ENCODE data around the gene PDE7B. TPM values are rescaled to one million over a fixed set of nuclear protein-coding genes. Genes with fewer than 3 reads are reported as not detected.

The PDE7B gene
- polyA plus RNA-seq, 1 donor (not counting 4 experiments of a cell fraction or from before 2014, with no cell fraction given), result 0.01 TPM

DNA sequence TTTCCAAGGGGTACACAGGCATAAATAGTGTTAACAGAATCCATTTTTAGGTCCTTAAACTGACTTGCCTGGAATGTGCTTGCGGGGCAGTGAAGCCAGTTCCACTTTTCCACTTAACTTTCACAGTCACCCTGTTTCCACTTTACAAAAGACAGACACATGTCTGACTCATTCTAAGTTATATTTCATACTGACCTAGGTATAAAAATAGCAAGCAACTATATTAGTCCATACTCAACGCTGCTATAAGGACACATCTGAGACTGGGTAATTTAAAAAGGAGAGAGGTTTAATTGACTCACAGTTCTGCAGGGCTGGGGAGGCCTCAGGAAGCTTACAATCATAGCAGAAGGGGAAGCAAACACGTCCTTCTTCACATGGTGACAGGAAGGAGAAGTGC lies 310.4 kb downstream of the PDE7B start:
- no peaks in the 10 kb centered on the region for H3K9me1 ChIP-seq (ENCODE audit: control insufficient read depth, extremely low read depth, insufficient read depth, low read length)
- H3K79me2 ChIP-seq (ENCODE audit: control insufficient read depth, insufficient read depth, low read length), result no peaks in the 10 kb centered on the region
- H3K4me3 ChIP-seq (ENCODE audit: control insufficient read depth in 2 of 3, extremely low read depth in 1 of 3, insufficient read depth in 2 of 3, low read depth in 1 of 3, low read length in 3 of 3), result no peak overlapping the region
- no peaks in the 10 kb centered on the region for H4K20me1 ChIP-seq (ENCODE audit: control insufficient read depth, extremely low read depth, insufficient read depth, low read length)
- no peak overlapping the region for H3K9ac ChIP-seq (ENCODE audit: control insufficient read depth, extremely low read depth, insufficient read depth, low read length)
- H3K4me2 ChIP-seq (ENCODE audit: control insufficient read depth, extremely low read depth, insufficient read depth, low read depth, low read length), result no peak overlapping the region
- H3K27me3 ChIP-seq (ENCODE audit: control insufficient read depth, extremely low read depth, insufficient read depth, low read length), result no peaks in the 10 kb centered on the region
- no peak overlapping the region for H2AFZ ChIP-seq (ENCODE audit: control insufficient read depth, low read length)
- no peak for DNase-seq (ENCODE audit: low read depth, low spot score)
- dilution Hi-C loops (cut with MboI; ENCODE audit: extremely low pct_ligation_motif_present, low sequenced_read_pairs), result no loop called here
- no peaks in the 10 kb centered on the region for H3K4me1 ChIP-seq (ENCODE audit: control insufficient read depth, extremely low read depth, insufficient read depth, low read length)
- no peaks in the 10 kb centered on the region for H3K36me3 ChIP-seq (ENCODE audit: control insufficient read depth in 2 of 2, extremely low read depth in 1 of 2, insufficient read depth in 2 of 2, low read length in 2 of 2)
- no peak for FAIRE-seq
- TF ChIP-seq EZH2 (IDR thresholded peaks at IDR 0.05; ENCODE audit: low read length), result no peak
- TF ChIP-seq, protein P1, sequence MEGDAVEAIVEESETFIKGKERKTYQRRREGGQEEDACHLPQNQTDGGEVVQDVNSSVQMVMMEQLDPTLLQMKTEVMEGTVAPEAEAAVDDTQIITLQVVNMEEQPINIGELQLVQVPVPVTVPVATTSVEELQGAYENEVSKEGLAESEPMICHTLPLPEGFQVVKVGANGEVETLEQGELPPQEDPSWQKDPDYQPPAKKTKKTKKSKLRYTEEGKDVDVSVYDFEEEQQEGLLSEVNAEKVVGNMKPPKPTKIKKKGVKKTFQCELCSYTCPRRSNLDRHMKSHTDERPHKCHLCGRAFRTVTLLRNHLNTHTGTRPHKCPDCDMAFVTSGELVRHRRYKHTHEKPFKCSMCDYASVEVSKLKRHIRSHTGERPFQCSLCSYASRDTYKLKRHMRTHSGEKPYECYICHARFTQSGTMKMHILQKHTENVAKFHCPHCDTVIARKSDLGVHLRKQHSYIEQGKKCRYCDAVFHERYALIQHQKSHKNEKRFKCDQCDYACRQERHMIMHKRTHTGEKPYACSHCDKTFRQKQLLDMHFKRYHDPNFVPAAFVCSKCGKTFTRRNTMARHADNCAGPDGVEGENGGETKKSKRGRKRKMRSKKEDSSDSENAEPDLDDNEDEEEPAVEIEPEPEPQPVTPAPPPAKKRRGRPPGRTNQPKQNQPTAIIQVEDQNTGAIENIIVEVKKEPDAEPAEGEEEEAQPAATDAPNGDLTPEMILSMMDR (optimal IDR thresholded peaks at IDR 0.05 in 1 of 3, IDR thresholded peaks at IDR 0.05 in 1 of 3, conservative IDR thresholded peaks at IDR 0.05 in 1 of 3; ENCODE audit: extremely low read depth in 1 of 3, insufficient read depth in 2 of 3, low read length in 3 of 3), result no peak
- H3K27ac ChIP-seq (ENCODE audit: control insufficient read depth, insufficient read depth, low read length), result no peak overlapping the region
- no peaks in the 10 kb centered on the region for H3K9me3 ChIP-seq (ENCODE audit: control insufficient read depth, low read depth, low read length)

DNA sequence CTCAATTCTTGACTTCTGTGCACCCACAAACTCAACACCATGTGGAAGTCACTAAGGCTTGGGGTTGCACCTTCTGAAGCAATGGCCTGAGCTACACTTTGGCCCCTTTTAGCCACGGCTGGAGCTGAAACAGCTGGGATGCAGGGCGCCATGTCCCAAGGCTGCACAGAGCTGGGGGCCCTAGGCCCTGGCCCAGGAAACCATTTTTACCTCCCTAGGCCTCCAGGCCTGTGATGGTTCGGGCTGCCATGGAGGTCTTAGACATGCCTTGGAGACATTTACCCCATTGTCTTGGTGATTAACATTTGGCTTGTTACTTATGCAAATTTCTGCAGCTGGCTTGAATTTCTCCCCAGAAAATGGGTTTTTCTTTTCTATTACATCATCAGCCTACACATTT lies 311.8 kb downstream of the PDE7B start:
- TF ChIP-seq, protein P1 (optimal IDR thresholded peaks at IDR 0.05 in 1 of 3, IDR thresholded peaks at IDR 0.05 in 1 of 3, conservative IDR thresholded peaks at IDR 0.05 in 1 of 3; ENCODE audit: extremely low read depth in 1 of 3, insufficient read depth in 2 of 3, low read length in 3 of 3), result no peak
- no peak for TF ChIP-seq EZH2 (IDR thresholded peaks at IDR 0.05; ENCODE audit: low read length)
- H4K20me1 ChIP-seq (ENCODE audit: control insufficient read depth, extremely low read depth, insufficient read depth, low read length), result no peaks in the 10 kb centered on the region
- no peak overlapping the region for H3K4me3 ChIP-seq (ENCODE audit: control insufficient read depth in 2 of 3, extremely low read depth in 1 of 3, insufficient read depth in 2 of 3, low read depth in 1 of 3, low read length in 3 of 3)
- no peak overlapping the region for H3K27ac ChIP-seq (ENCODE audit: control insufficient read depth, insufficient read depth, low read length)
- no peak overlapping the region for H3K4me2 ChIP-seq (ENCODE audit: control insufficient read depth, extremely low read depth, insufficient read depth, low read depth, low read length)
- H3K9me3 ChIP-seq (ENCODE audit: control insufficient read depth, low read depth, low read length), result no peaks in the 10 kb centered on the region
- no peaks in the 10 kb centered on the region for H3K27me3 ChIP-seq (ENCODE audit: control insufficient read depth, extremely low read depth, insufficient read depth, low read length)
- H3K4me1 ChIP-seq (ENCODE audit: control insufficient read depth, extremely low read depth, insufficient read depth, low read length), result no peaks in the 10 kb centered on the region
- no peaks in the 10 kb centered on the region for H3K79me2 ChIP-seq (ENCODE audit: control insufficient read depth, insufficient read depth, low read length)
- dilution Hi-C loops (cut with MboI; ENCODE audit: extremely low pct_ligation_motif_present, low sequenced_read_pairs), result no loop called here
- no peak overlapping the region for H3K9ac ChIP-seq (ENCODE audit: control insufficient read depth, extremely low read depth, insufficient read depth, low read length)
- H3K9me1 ChIP-seq (ENCODE audit: control insufficient read depth, extremely low read depth, insufficient read depth, low read length), result no peaks in the 10 kb centered on the region
- DNase-seq (ENCODE audit: low read depth, low spot score) (no peak), FAIRE-seq (no peak)
- no peak overlapping the region for H2AFZ ChIP-seq (ENCODE audit: control insufficient read depth, low read length)
- no peaks in the 10 kb centered on the region for H3K36me3 ChIP-seq (ENCODE audit: control insufficient read depth in 2 of 2, extremely low read depth in 1 of 2, insufficient read depth in 2 of 2, low read length in 2 of 2)
